GM19438 (cell line): ENCODE results near the gene TMEM94.

Source experiments
- ATAC-seq: cut with Tn5 transposase; IDR thresholded peaks from one replicate; pipeline ENCODE4 v1.9.1; 2021; ENCODE audit warnings: low read depth; ENCODE audit not compliant: unreplicated experiment

The TMEM94 gene

DNA sequence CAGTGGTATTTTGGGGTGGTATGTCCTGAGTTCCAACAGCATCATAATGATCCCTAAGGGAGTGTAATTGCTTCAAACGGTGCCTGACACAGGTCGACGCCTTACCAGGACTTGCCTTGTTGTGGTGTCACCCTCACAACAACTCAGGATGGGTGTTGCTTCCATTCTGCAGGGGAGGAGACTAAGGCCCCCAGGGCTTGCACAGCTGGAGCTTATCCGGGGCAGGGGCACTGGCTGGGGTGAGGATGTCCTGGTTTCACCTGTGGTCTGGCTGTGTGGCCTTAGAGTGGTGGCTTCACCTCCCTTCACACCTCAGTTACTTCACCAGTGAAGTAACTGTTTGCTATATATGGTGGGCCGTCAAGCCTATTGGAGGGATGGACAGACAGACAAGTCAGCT is 92.4 kb downstream of the TMEM94 start:
- no peak for ATAC-seq
